ENCODE results near the gene ZNF358.

GRCh38 chr19:7562646-7563393 lies 46.9 kb downstream of the ZNF358 start:
- TF ChIP-seq, protein P1, sequence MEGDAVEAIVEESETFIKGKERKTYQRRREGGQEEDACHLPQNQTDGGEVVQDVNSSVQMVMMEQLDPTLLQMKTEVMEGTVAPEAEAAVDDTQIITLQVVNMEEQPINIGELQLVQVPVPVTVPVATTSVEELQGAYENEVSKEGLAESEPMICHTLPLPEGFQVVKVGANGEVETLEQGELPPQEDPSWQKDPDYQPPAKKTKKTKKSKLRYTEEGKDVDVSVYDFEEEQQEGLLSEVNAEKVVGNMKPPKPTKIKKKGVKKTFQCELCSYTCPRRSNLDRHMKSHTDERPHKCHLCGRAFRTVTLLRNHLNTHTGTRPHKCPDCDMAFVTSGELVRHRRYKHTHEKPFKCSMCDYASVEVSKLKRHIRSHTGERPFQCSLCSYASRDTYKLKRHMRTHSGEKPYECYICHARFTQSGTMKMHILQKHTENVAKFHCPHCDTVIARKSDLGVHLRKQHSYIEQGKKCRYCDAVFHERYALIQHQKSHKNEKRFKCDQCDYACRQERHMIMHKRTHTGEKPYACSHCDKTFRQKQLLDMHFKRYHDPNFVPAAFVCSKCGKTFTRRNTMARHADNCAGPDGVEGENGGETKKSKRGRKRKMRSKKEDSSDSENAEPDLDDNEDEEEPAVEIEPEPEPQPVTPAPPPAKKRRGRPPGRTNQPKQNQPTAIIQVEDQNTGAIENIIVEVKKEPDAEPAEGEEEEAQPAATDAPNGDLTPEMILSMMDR (conservative IDR thresholded peaks at IDR 0.05) = no peak
- TF ChIP-seq ZFX (IDR thresholded peaks at IDR 0.05) = no peak
